Activated naive CD8-positive, alpha-beta T cell (primary cell): ENCODE data around the gene EGR1.
A peak's percentile ranks its signal among the peaks of the same experiment; 100 is the strongest.
"Not testable (repeated sequence)": the region's sequence is repeated elsewhere in the genome, so short reads cannot be mapped to it uniquely, and the experiment has no call there.

Experiments used
- H3K27ac Mint-ChIP-seq: one replicate; pipeline ENCODE4 v1.8.0; 2021; ENCODE audit warnings: mixed read lengths
- H3K27me3 Mint-ChIP-seq: one replicate; pipeline ENCODE4 v1.8.0; 2021; ENCODE audit warnings: mixed read lengths
- H3K36me3 Mint-ChIP-seq: one replicate; pipeline ENCODE4 v1.8.0; 2021; ENCODE audit warnings: mixed read lengths
- H3K4me1 Mint-ChIP-seq: one replicate; pipeline ENCODE4 v1.8.0; 2021; ENCODE audit warnings: low read depth, mixed read lengths
- H3K4me3 Mint-ChIP-seq: one replicate; pipeline ENCODE4 v1.8.0; 2021; ENCODE audit warnings: mild to moderate bottlenecking, mixed read lengths
- H3K9me3 Mint-ChIP-seq: one replicate; pipeline ENCODE4 v1.8.0; 2021; ENCODE audit warnings: low read depth, mixed read lengths

EGR1 gene

GRCh38 chr5:138504799-138505198 is 39.5 kb downstream of the EGR1 start:
- H3K4me3 Mint-ChIP-seq, result no peak overlapping the region
- peaks cover 3% of the 10 kb centered on the region for H3K4me1 Mint-ChIP-seq
- no peaks in the 10 kb centered on the region for H3K9me3 Mint-ChIP-seq
- no peak overlapping the region for H3K27ac Mint-ChIP-seq
- no peaks in the 10 kb centered on the region for H3K36me3 Mint-ChIP-seq
- H3K27me3 Mint-ChIP-seq, result no peaks in the 10 kb centered on the region

DNA sequence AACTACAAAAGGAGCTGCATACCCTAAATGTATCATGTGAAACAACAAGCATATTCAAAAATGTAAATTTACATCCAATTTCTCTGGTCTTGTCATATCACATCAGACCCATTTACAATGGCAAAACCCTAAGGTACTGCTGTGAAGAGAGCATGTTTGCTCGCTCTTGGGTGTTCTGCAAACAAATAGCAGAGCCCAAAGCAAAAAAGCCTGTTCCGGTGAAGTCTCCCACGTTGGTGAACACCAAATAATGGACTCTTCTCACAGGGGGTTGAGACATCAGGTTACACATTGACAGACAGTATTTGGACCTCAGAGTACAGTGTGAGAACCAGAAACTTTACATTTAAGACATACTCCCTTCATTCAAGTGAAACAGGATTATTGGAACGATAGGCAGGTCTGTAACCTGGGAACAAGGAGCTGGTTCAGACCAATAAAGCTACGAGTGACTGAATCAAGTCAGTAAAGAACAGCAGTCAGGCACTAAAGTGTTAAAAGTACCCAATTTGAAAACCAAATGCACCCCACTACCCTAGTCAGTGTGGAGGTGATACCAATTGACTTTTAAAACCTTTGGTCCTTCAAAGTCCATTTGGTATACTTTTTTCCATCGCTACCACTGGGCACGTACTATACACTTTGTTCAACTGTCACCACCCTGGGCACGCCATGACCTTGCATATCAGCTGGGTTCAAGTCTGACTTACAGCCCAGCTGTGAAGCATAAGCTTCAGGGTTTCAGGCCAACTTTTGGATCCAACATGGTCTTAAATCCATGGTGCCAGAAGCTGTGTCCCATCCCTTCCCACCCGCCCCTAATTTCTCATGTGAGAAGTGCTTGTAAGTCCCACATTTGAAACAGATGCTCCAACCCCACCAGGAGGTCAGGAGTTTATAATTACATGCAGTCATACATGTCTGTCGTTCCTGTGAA is 41.4 kb downstream of the EGR1 start:
- H3K9me3 Mint-ChIP-seq, result no peaks in the 10 kb centered on the region
- no peaks in the 10 kb centered on the region for H3K36me3 Mint-ChIP-seq
- no peaks in the 10 kb centered on the region for H3K27me3 Mint-ChIP-seq
- no peak overlapping the region for H3K27ac Mint-ChIP-seq
- H3K4me1 Mint-ChIP-seq, result peaks cover 3% of the 10 kb centered on the region
- no peak overlapping the region for H3K4me3 Mint-ChIP-seq

GRCh38 chr5:138507485-138507884 is 42.2 kb downstream of the EGR1 start:
- H3K4me1 Mint-ChIP-seq, H3K9me3 Mint-ChIP-seq, H3K27me3 Mint-ChIP-seq, H3K36me3 Mint-ChIP-seq, H3K4me3 Mint-ChIP-seq, H3K27ac Mint-ChIP-seq: not testable (repeated sequence)

DNA sequence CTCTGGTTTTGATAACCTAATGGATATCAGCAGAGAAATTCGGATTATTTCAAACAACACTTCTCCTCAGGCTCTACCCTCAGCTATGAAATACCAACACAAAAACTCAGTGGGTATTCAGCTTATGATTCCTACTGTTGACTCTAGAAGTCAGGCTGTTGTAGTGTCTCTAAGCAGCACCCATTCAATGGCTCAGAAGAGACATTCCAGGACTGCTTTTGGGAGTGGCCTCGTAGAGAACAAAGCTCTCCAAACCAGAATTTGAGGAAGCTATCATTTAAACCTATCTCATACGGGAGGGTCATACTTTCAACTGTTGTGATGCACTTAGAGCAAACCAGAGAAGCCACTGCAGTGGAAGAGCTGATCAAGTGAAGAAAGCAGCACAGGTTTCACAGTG is 43.7 kb downstream of the EGR1 start:
- H3K9me3 Mint-ChIP-seq, result no peaks in the 10 kb centered on the region
- no peaks in the 10 kb centered on the region for H3K36me3 Mint-ChIP-seq
- H3K27ac Mint-ChIP-seq, result peak overlapping the region; percentile 5
- no peak overlapping the region for H3K4me3 Mint-ChIP-seq
- peaks cover under 1% of the 10 kb centered on the region for H3K4me1 Mint-ChIP-seq
- no peaks in the 10 kb centered on the region for H3K27me3 Mint-ChIP-seq

DNA sequence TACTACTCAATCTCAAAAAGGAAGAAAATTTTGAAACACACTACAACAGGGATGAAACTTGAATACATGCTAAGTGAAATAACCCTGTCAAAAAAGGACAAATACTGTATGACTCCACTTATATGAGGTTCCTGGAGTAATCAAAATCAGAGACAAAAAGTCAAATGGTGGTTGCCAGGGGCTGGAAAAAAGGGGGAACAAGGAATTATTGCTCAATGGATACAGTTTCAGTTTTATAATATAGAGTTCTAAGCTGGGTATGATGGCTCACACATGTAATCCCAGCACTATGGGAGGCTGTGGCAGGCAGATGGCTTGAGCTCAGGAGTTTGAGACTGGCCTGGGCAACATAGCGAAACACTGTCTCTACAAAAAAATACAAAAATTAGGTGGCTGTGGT is 48.7 kb downstream of the EGR1 start:
- Mint-ChIP-seq H3K27me3 (no peaks in the 10 kb centered on the region), H3K4me1 (peaks cover 7% of the 10 kb centered on the region), H3K36me3 (peaks cover 2% of the 10 kb centered on the region), H3K27ac (no peak overlapping the region), H3K4me3 (no peak overlapping the region), H3K9me3 (no peaks in the 10 kb centered on the region)

DNA sequence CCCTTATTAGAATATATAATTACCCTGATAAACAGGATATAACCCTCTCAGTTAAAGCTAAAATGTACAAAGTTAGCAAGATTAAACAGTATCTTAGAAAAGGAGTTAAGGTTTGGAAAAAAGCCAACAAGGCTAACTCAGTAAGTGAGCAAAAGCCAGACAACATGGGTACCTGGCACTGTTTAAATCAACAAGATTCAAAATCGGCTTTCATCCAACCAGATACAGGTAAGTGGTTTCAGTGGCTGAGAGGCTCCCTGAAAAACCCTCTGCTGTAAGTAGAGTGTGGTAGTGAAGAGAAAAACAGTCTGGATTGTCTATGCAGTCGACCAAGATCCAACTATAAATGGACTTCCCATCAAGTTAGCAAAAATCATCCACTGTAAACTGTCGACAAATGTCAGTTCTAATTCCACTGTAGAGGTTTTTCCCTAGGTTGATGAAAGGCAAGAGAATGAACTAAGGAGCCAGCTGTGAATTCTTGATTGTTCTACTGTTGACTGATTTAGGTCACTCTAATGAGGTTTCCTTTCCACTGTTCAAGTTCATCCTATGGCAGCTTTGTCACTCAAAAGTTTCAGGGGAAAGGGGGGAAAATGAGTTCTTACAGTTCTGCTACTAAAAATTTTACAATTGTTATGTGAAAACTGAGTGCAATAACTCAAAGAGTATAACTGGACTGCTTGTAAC is 50.4 kb downstream of the EGR1 start:
- Mint-ChIP-seq H3K4me1 (peaks cover 12% of the 10 kb centered on the region), H3K36me3 (peaks cover 2% of the 10 kb centered on the region), H3K4me3 (no peak overlapping the region), H3K27ac (peak overlapping the region; percentile 28), H3K27me3 (no peaks in the 10 kb centered on the region), H3K9me3 (no peaks in the 10 kb centered on the region)

DNA sequence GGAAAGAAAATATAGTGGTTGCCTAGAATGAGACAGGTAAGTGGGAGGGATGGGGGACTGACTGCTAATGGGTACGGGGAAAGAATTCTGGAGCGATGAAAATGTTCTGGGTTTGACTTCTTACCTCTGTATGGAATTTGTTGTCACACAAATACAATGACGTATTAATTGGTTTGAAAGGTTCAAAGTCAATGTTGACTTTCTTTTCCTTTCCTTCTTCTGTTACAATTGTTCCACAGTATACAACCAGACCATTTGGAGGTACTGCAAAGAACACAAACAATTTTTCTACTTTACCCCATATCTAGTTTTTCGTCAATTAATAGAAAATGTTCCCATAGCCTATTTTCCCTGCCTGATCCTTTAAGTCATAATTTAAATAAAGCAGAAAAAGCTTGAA is 52.2 kb downstream of the EGR1 start:
- Mint-ChIP-seq H3K9me3 (no peaks in the 10 kb centered on the region), H3K4me1 (peaks cover 22% of the 10 kb centered on the region), H3K4me3 (no peak overlapping the region), H3K36me3 (peaks cover 2% of the 10 kb centered on the region), H3K27me3 (no peaks in the 10 kb centered on the region), H3K27ac (no peak overlapping the region)
